B cell (primary cell): Measurements from ENCODE around the gene TIAM1. TPM values are rescaled to one million over a fixed set of nuclear protein-coding genes. Genes with fewer than 3 reads are reported as not detected.

Source experiments
- ATAC-seq: fragments of 200-7000 bp; cut with Tn5 transposase; one replicate; pipeline ENCODE4 v1.10.0; 2021; ENCODE audit warnings: low read depth, mild to moderate bottlenecking, moderate number of reproducible peaks, moderate library complexity
- CTCF ChIA-PET: fragments of 350-600 bp; sonication (Branson Sonifier 250); formaldehyde crosslinking; loops from one replicate; lab custom pipeline; 2021; ENCODE audit warnings: antibody characterized with exemption, inconsistent platforms; lab: Charles Lee
- POLR2A ChIA-PET: fragments of 350-600 bp; sonication (Branson Sonifier 250); formaldehyde crosslinking; loops from one replicate; lab custom pipeline; 2021; ENCODE audit warnings: antibody characterized with exemption; lab: Charles Lee
- DNase-seq: peaks from one replicate; pipeline ENCODE4 v3.0.0; 2013
- H2AFZ ChIP-seq: 2 replicates; pipeline ENCODE4 v1.6.1; 2012; ENCODE audit warnings: mild to moderate bottlenecking, low read depth, low read length; ENCODE audit not compliant: insufficient read depth, poor library complexity, severe bottlenecking
- H3K27ac ChIP-seq, 2 donors: 1 replicate in 1 of 2; 2 replicates in 1 of 2; pipeline ENCODE4 v1.5.1; 2012 to 2013; ENCODE audit warnings: low read length in 2 of 2, mild to moderate bottlenecking in 2 of 2, moderate library complexity in 1 of 2
- H3K27me3 ChIP-seq, 4 experiments: fragments of 200-600 bp in 1 of 4; sonication (generic) in 1 of 4; replicated peaks in 1 of 4; 1 replicate in 2 of 4; 2 replicates in 2 of 4; pipeline versions ENCODE4 v1.6.1 to v1.7.0; 2013 to 2016; ENCODE audit warnings: low read length in 3 of 4, mild to moderate bottlenecking in 2 of 4, mixed read lengths in 1 of 4, moderate library complexity in 1 of 4; ENCODE audit not compliant: insufficient read depth in 4 of 4, control insufficient read depth in 3 of 4; ENCODE audit errors: control extremely low read depth in 1 of 4
- H3K36me3 ChIP-seq, 2 experiments: replicated peaks in 1 of 2; 1 replicate in 1 of 2; 2 replicates in 1 of 2; pipeline versions ENCODE4 v1.6.1 to v1.7.1; 2013; ENCODE audit warnings: low read length in 1 of 2; ENCODE audit not compliant: insufficient read depth in 2 of 2, control insufficient read depth in 1 of 2; ENCODE audit errors: control extremely low read depth in 1 of 2, extremely low read depth in 1 of 2
- H3K4me1 ChIP-seq, 2 donors: fragments of 200-600 bp in 1 of 2; sonication (generic) in 1 of 2; 1 replicate in 1 of 2; 2 replicates in 1 of 2; pipeline versions ENCODE4 v1.5.1 to v1.6.1; 2013 to 2017; ENCODE audit warnings: low read length in 2 of 2; ENCODE audit not compliant: control insufficient read depth in 2 of 2, insufficient read depth in 2 of 2
- H3K4me2 ChIP-seq: replicated peaks from 2 replicates; pipeline ENCODE3; 2012; ENCODE audit warnings: mild to moderate bottlenecking, low read depth, low read length; ENCODE audit not compliant: poor library complexity, severe bottlenecking
- H3K4me3 ChIP-seq, 5 experiments: fragments of 200-600 bp in 1 of 5; sonication (generic) in 1 of 5; 1 replicate in 3 of 5; 2 replicates in 2 of 5; pipeline versions ENCODE4 v1.5.1 to v1.7.0; 2011 to 2016; ENCODE audit warnings: low read length in 4 of 5, mild to moderate bottlenecking in 4 of 5, low read depth in 2 of 5, control low read depth in 1 of 5, moderate library complexity in 1 of 5; ENCODE audit not compliant: insufficient read depth in 1 of 5; ENCODE audit errors: control extremely low read depth in 1 of 5, extremely low read depth in 1 of 5
- H3K79me2 ChIP-seq: fragments of 200-600 bp; sonication (generic); one replicate; pipeline ENCODE4 v1.6.0; 2016; ENCODE audit warnings: low read length; ENCODE audit not compliant: control insufficient read depth, insufficient read depth
- H3K9ac ChIP-seq: fragments of 200-600 bp; sonication (generic); 2 replicates; pipeline ENCODE4 v1.6.1; 2017; ENCODE audit warnings: mild to moderate bottlenecking, low read length, moderate library complexity
- H3K9me3 ChIP-seq, 3 donors: one replicate each; pipeline versions ENCODE4 v1.6.1 to v1.7.1; 2013; ENCODE audit warnings: low read length in 2 of 3; ENCODE audit not compliant: control insufficient read depth in 2 of 3, insufficient read depth in 1 of 3; ENCODE audit errors: control extremely low read depth in 1 of 3
- H4K20me1 ChIP-seq: 2 replicates; pipeline ENCODE4 v1.6.0; 2012; ENCODE audit warnings: mild to moderate bottlenecking, low read length; ENCODE audit not compliant: insufficient read depth, control insufficient read depth, poor library complexity, severe bottlenecking
- H3K27ac Mint-ChIP-seq: one replicate; pipeline ENCODE4 v1.8.0; 2021; ENCODE audit warnings: mixed read lengths
- H3K27me3 Mint-ChIP-seq: one replicate; pipeline ENCODE4 v1.8.0; 2021; ENCODE audit warnings: mixed read lengths
- H3K4me1 Mint-ChIP-seq: one replicate; pipeline ENCODE4 v1.8.0; 2021; ENCODE audit warnings: mixed read lengths
- H3K4me3 Mint-ChIP-seq: one replicate; pipeline ENCODE4 v1.8.0; 2021; ENCODE audit warnings: mixed read lengths
- H3K9me3 Mint-ChIP-seq: one replicate; pipeline ENCODE4 v1.8.0; 2022; ENCODE audit warnings: mixed read lengths; ENCODE audit not compliant: insufficient read depth
- CTCF ChIP-seq: fragments of 200-600 bp; IDR thresholded peaks from one replicate; pipeline ENCODE4 v1.8.0; 2022; ENCODE audit warnings: antibody characterized with exemption, mild to moderate bottlenecking
- EZH2 ChIP-seq: IDR thresholded peaks from 2 replicates; pipeline ENCODE4 v1.6.1; 2012; ENCODE audit warnings: borderline replicate concordance, low read depth, mild to moderate bottlenecking, moderate library complexity, low read length; ENCODE audit not compliant: insufficient read depth, poor library complexity, severe bottlenecking
- WGBS: methylation state at CpG from one replicate; pipeline ENCODE4 v1.1.5; 2013; ENCODE audit warnings: missing lambda C conversion rate; ENCODE audit not compliant: insufficient coverage; 5-methylcytosine and 5-hydroxymethylcytosine counted together
- intact Hi-C: fragments of 100-400 bp; cut with micrococcal nuclease; formaldehyde crosslinking; loops from one replicate; pipeline ENCODE4 v1.10.0; 2022
- polyA plus RNA-seq: library from polyadenylated mRNA; depleted of rRNA; stranded (reverse); fragments of >200 nt; gene quantifications from 2 replicates; pipeline ENCODE4 v1.2.3, GENCODE V29; 2012
- total RNA-seq, 2 donors: library from RNA; stranded (reverse); fragments of 120-200 nt in 1 of 2; gene quantifications; 1 replicate in 1 of 2; 2 replicates in 1 of 2; pipeline versions ENCODE4 v1.2.3 to v1.2.4, GENCODE V29; 2013 to 2022

The TIAM1 gene
- total and polyA plus RNA-seq, 2 donors (not counting 1 experiment from before 2014, with no cell fraction given): 0.51 to 1.0 TPM

- no peak overlapping the region for H3K4me3 Mint-ChIP-seq
- intact Hi-C loops: loop anchor here (1.0 to 2.0 kb wide), 2 partner anchors 82 to 506 kb away; no protein-coding TSS in a partner anchor
- TF ChIP-seq CTCF: peak; percentile 82
- no peak for TF ChIP-seq EZH2
- peak; percentile 69 for DNase-seq
- peaks cover 0 to 4% (median 0%) of the 10 kb centered on the region in 4 experiments for H3K27me3 ChIP-seq
- ChIA-PET CTCF (interaction anchor here (0.9 to 4.5 kb wide), 10 partner anchors 8 to 505 kb away, joined by 3 to 38 read pairs (median 6); no protein-coding TSS in a partner anchor), POLR2A (no interaction called here)
- H4K20me1 ChIP-seq: no peaks in the 10 kb centered on the region
- no peaks in the 10 kb centered on the region for H3K9me3 ChIP-seq
- peaks cover 3% of the 10 kb centered on the region for H3K9me3 Mint-ChIP-seq
- H3K4me2 ChIP-seq: no peak overlapping the region
- no peak overlapping the region for H3K4me3 ChIP-seq
- no peaks in the 10 kb centered on the region for H3K36me3 ChIP-seq
- H3K27ac Mint-ChIP-seq: no peak overlapping the region
- 21% methylated on average over 19 of the region's 23 CpGs for WGBS
- H2AFZ ChIP-seq: peak overlapping the region; percentile 11
- H3K4me1 Mint-ChIP-seq: peaks cover 15% of the 10 kb centered on the region
- ATAC-seq: peak; percentile 69
- H3K27ac ChIP-seq: no peak overlapping the region
- H3K79me2 ChIP-seq: no peaks in the 10 kb centered on the region
- peaks cover 13% of the 10 kb centered on the region for H3K27me3 Mint-ChIP-seq
- H3K9ac ChIP-seq: no peak overlapping the region
- H3K4me1 ChIP-seq: peaks cover 3 to 4% of the 10 kb centered on the region in 2 donors
These were observed 245.5 kb downstream of the TIAM1 start for GRCh38 chr21:31098576-31099005.

GRCh38 chr21:31092832-31093625 is 251.0 kb downstream of the TIAM1 start:
- no peak for ATAC-seq
- Mint-ChIP-seq H3K4me3 (no peak overlapping the region), H3K4me1 (no peaks in the 10 kb centered on the region), H3K27ac (no peak overlapping the region), H3K9me3 (peaks cover 4% of the 10 kb centered on the region), H3K27me3 (peaks cover 13% of the 10 kb centered on the region)
- no peak for DNase-seq
- Histone ChIP-seq H2AFZ (no peak overlapping the region), H3K79me2 (no peaks in the 10 kb centered on the region), H3K4me3 (no peak overlapping the region), H3K4me2 (no peak overlapping the region), H3K36me3 (no peaks in the 10 kb centered on the region), H4K20me1 (no peaks in the 10 kb centered on the region), H3K4me1 (no peaks in the 10 kb centered on the region), H3K9ac (no peak overlapping the region), H3K27me3 (no peaks in the 10 kb centered on the region), H3K27ac (no peak overlapping the region), H3K9me3 (peaks cover 0 to 6% (median 0%) of the 10 kb centered on the region in 3 donors)
- intact Hi-C loops: no loop called here
- WGBS: 92% methylated on average over 2 of the region's 7 CpGs
- POLR2A ChIA-PET: no interaction called here
- TF ChIP-seq EZH2: no peak
- TF ChIP-seq CTCF: no peak
- CTCF ChIA-PET: no interaction called here
